Mesendoderm (in vitro differentiated cells): ENCODE data around the gene SND1.

ENCODE experiments used
- DNase-seq: peaks from one replicate; pipeline ENCODE4 v3.0.0; 2013
- H2AK5ac ChIP-seq: 2 replicates; pipeline ENCODE4 v1.6.1; 2013; ENCODE audit warnings: low read length, inconsistent platforms
- H2BK120ac ChIP-seq: 2 replicates; pipeline ENCODE4 v1.6.1; 2013; ENCODE audit warnings: low read depth, mild to moderate bottlenecking, low read length, moderate library complexity, mixed read lengths
- H2BK15ac ChIP-seq: replicated peaks from 2 replicates; pipeline ENCODE4 v1.6.1; 2013; ENCODE audit warnings: low read depth, mild to moderate bottlenecking, moderate library complexity
- H2BK5ac ChIP-seq: 2 replicates; pipeline ENCODE4 v1.6.1; 2013; ENCODE audit warnings: low read length, inconsistent platforms
- H3K18ac ChIP-seq: 2 replicates; pipeline ENCODE4 v1.6.1; 2013; ENCODE audit warnings: mild to moderate bottlenecking, low read length, mixed read lengths
- H3K23ac ChIP-seq: one replicate; pipeline ENCODE4 v1.6.1; 2013; ENCODE audit warnings: low read length
- H3K27ac ChIP-seq: 2 replicates; pipeline ENCODE4 v1.5.1; 2013; ENCODE audit warnings: low read depth, mild to moderate bottlenecking, inconsistent platforms, low read length, moderate library complexity
- H3K27me3 ChIP-seq: 2 replicates; pipeline ENCODE4 v1.6.1; 2013; ENCODE audit warnings: low read length, control low read depth, mild to moderate bottlenecking, inconsistent platforms; ENCODE audit not compliant: insufficient read depth, poor library complexity
- H3K36me3 ChIP-seq: 2 replicates; pipeline ENCODE4 v1.6.1; 2013; ENCODE audit warnings: low read length, inconsistent platforms; ENCODE audit not compliant: control insufficient read depth, insufficient read depth
- H3K4ac ChIP-seq: one replicate; pipeline ENCODE4 v1.6.1; 2013; ENCODE audit warnings: low read depth, mild to moderate bottlenecking, low read length, moderate library complexity
- H3K4me1 ChIP-seq: 2 replicates; pipeline ENCODE4 v1.6.1; 2013; ENCODE audit warnings: low read depth, low read length, inconsistent platforms; ENCODE audit not compliant: control insufficient read depth
- H3K4me2 ChIP-seq: 2 replicates; pipeline ENCODE4 v1.6.1; 2013; ENCODE audit warnings: low read length
- H3K4me3 ChIP-seq: 2 replicates; pipeline ENCODE4 v1.5.1; 2013; ENCODE audit warnings: mild to moderate bottlenecking, low read length
- H3K56ac ChIP-seq: one replicate; pipeline ENCODE4 v1.6.1; 2013; ENCODE audit warnings: low read length
- H3K79me1 ChIP-seq: 2 replicates; pipeline ENCODE4 v1.6.1; 2013; ENCODE audit warnings: low read length, inconsistent platforms
- H3K79me2 ChIP-seq: 2 replicates; pipeline ENCODE4 v1.6.1; 2013; ENCODE audit warnings: mild to moderate bottlenecking, low read length; ENCODE audit not compliant: control insufficient read depth, insufficient read depth
- H3K9ac ChIP-seq: 2 replicates; pipeline ENCODE4 v1.6.1; 2013; ENCODE audit warnings: low read length, inconsistent platforms
- H4K5ac ChIP-seq: one replicate; pipeline ENCODE4 v1.6.1; 2013; ENCODE audit warnings: low read length
- H4K8ac ChIP-seq: one replicate; pipeline ENCODE4 v1.6.1; 2013; ENCODE audit warnings: low read depth, mild to moderate bottlenecking, control low read depth, low read length, moderate library complexity
- WGBS: extraction: QIAGEN DNeasy Blood & Tissue Kit; methylation state at CpG from one replicate; pipeline ENCODE4 v1.1.7; 2013; ENCODE audit warnings: low lambda C conversion rate, missing lambda C conversion rate; ENCODE audit not compliant: insufficient coverage; ENCODE audit errors: extremely low coverage; 5-methylcytosine and 5-hydroxymethylcytosine counted together

The SND1 gene

DNA sequence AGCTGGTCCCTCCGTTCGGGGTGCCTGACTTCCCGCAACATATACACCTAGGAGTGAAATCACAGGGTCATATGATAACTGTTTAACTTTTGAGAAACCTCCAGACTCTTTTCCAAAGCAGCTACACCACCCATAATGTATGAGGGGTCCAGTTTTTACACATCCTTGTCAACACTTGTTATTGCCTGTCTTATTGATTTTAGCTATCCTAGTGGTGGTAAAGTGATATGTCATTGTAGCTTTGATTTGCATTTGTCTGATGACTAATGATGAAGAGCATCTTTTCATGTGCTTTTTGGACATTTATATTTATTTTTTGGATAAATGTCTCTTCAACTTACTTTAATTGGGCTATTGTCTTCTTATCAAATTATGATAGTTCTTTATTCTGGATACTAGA, 29.0 kb downstream of the SND1 start:
- no peak overlapping the region for H2AK5ac ChIP-seq
- no peaks in the 10 kb centered on the region for H3K36me3 ChIP-seq
- no peak overlapping the region for H2BK120ac ChIP-seq
- DNase-seq: no peak
- H3K4me3 ChIP-seq: no peak overlapping the region
- H3K9ac ChIP-seq: no peak overlapping the region
- no peak overlapping the region for H4K8ac ChIP-seq
- no peak overlapping the region for H3K4ac ChIP-seq
- H3K4me1 ChIP-seq: peaks cover 11% of the 10 kb centered on the region
- H3K27me3 ChIP-seq: no peaks in the 10 kb centered on the region
- no peak overlapping the region for H2BK5ac ChIP-seq
- H3K23ac ChIP-seq: no peak overlapping the region
- H3K18ac ChIP-seq: no peak overlapping the region
- no peak overlapping the region for H2BK15ac ChIP-seq
- no CpG with 5 or more reads among the region's 3 CpGs for WGBS
- H3K79me1 ChIP-seq: peaks cover 17% of the 10 kb centered on the region
- H3K27ac ChIP-seq: no peak overlapping the region
- H3K79me2 ChIP-seq: peaks cover 67% of the 10 kb centered on the region
- no peak overlapping the region for H4K5ac ChIP-seq
- H3K4me2 ChIP-seq: no peak overlapping the region
- no peak overlapping the region for H3K56ac ChIP-seq

DNA sequence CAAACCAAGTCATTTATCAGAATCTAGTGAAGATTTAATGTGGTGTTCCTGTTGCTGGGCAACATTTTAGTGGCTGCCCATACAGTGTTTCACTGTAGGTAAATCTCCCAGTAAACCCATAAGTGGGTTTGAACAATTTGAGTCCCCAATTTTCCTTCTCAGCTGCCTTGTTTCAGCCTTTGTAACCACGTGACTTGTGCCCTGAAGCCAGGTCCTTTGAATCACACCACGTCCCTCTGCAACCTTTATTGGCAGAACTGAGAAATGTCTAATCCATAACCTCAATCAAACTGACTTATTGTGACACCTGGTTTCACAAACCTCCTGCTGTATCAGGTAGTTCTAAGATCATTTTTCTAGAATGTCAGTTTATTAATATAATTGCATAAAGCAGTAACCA, 30.1 kb downstream of the SND1 start:
- H3K4me3 ChIP-seq: no peak overlapping the region
- H3K36me3 ChIP-seq: no peaks in the 10 kb centered on the region
- H3K27me3 ChIP-seq: no peaks in the 10 kb centered on the region
- no peak overlapping the region for H3K23ac ChIP-seq
- no peak for DNase-seq
- H3K9ac ChIP-seq: no peak overlapping the region
- peaks cover 11% of the 10 kb centered on the region for H3K4me1 ChIP-seq
- no peak overlapping the region for H3K56ac ChIP-seq
- H3K4me2 ChIP-seq: no peak overlapping the region
- no peak overlapping the region for H3K18ac ChIP-seq
- no peak overlapping the region for H3K4ac ChIP-seq
- peaks cover 61% of the 10 kb centered on the region for H3K79me2 ChIP-seq
- H4K8ac ChIP-seq: no peak overlapping the region
- WGBS: no CpG with 5 or more reads among the region's 2 CpGs
- H3K79me1 ChIP-seq: peaks cover 18% of the 10 kb centered on the region
- no peak overlapping the region for H4K5ac ChIP-seq
- no peak overlapping the region for H2BK5ac ChIP-seq
- no peak overlapping the region for H2AK5ac ChIP-seq
- H2BK15ac ChIP-seq: no peak overlapping the region
- H3K27ac ChIP-seq: no peak overlapping the region
- H2BK120ac ChIP-seq: no peak overlapping the region

DNA sequence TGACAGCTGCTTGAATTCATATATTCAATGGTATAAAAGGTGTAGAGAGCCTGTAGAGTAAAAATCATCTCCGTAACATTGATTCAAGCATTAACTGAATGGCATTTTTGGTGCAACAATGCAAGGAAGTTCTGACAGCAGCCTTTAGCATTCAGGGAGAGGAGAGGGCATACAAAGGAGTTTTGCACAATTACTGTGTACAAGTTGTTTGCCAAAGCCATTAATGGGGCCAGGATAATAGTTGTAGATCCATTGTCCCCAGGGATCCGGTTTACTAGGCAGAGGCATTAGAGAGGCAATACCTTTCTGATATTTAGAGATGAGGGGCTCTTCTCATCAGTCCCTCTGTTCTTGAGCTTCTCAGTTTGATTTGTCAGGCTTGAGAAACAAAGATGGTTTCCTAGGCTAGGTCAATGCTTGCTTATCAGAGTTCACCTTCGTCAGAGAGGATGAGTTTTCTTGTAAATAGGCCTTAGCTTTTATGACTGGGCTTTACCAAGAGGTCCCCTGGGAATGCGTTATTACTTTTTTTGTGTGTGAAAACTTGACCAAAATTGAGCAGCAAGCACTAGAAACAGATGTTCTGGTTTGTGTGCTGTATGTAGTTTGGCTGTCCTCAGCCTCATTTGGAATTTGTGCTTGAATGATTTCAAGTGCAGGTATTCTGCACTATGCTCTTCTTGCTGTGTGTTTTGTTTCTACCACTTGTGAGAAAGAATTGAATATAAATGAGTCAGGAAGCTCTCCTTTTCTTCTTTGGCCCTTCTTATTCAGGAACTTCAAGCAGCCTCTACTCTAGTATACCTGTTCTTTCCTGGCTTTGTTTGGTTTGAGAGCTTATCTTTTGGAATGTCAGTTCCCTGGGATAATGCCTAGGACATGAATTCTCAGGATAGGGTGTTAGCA, 32.0 kb downstream of the SND1 start:
- Histone ChIP-seq H2BK120ac (no peak overlapping the region), H3K23ac (no peak overlapping the region), H4K8ac (no peak overlapping the region), H2BK5ac (no peak overlapping the region), H3K4ac (no peak overlapping the region), H2BK15ac (no peak overlapping the region), H3K4me1 (peaks cover 11% of the 10 kb centered on the region), H3K18ac (no peak overlapping the region), H3K79me2 (peaks cover 49% of the 10 kb centered on the region), H4K5ac (no peak overlapping the region), H3K56ac (no peak overlapping the region), H3K27ac (no peak overlapping the region), H3K4me3 (no peak overlapping the region), H3K79me1 (peaks cover 14% of the 10 kb centered on the region), H3K4me2 (no peak overlapping the region), H3K27me3 (no peaks in the 10 kb centered on the region), H2AK5ac (no peak overlapping the region), H3K36me3 (peaks cover 2% of the 10 kb centered on the region), H3K9ac (no peak overlapping the region)
- WGBS: no CpG with 5 or more reads among the region's 4 CpGs
- DNase-seq: peak; percentile 81

DNA sequence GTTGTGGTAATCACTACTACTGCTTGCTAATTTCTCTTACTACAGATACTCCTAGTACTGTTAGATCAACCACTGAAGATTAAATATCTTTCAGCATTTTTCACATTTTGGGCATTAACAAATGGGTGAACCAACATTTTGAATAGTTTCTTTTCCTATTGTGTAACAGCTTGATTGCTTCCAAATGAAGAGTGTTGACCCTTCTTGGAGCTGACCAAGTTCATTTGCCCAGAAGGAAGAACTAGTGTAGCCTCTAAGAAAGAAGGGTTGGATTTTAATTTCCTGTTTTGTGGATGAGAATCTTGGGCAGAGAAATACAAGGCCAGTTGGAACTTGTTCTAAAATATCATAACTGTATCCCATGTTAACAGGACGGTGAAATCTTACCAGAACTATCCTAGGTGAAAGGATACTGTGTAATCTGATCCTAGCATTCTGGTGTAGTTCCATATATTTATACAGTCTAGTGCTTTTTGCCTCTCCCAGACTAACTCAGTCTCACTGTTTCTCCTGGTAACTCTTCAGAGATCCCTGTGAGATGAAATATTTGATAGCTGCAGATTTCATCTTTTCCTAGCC, 37.3 kb downstream of the SND1 start:
- Histone ChIP-seq H3K18ac (no peak overlapping the region), H3K27me3 (no peaks in the 10 kb centered on the region), H4K5ac (no peak overlapping the region), H2AK5ac (no peak overlapping the region), H3K56ac (no peak overlapping the region), H3K4ac (no peak overlapping the region), H3K79me1 (peaks cover 29% of the 10 kb centered on the region), H3K4me2 (no peak overlapping the region), H3K4me1 (peaks cover 2% of the 10 kb centered on the region), H3K79me2 (peaks cover 38% of the 10 kb centered on the region), H3K23ac (no peak overlapping the region), H2BK5ac (no peak overlapping the region), H2BK120ac (no peak overlapping the region), H3K36me3 (peaks cover 6% of the 10 kb centered on the region), H2BK15ac (no peak overlapping the region), H4K8ac (no peak overlapping the region), H3K27ac (no peak overlapping the region), H3K9ac (no peak overlapping the region), H3K4me3 (no peak overlapping the region)
- DNase-seq: no peak
- no CpG with 5 or more reads among the region's 1 CpG for WGBS

GRCh38 chr7:127690337-127690736, 38.3 kb downstream of the SND1 start:
- H2BK15ac ChIP-seq: no peak overlapping the region
- no peak overlapping the region for H3K27ac ChIP-seq
- H2AK5ac ChIP-seq: no peak overlapping the region
- no peak overlapping the region for H4K5ac ChIP-seq
- H3K4ac ChIP-seq: no peak overlapping the region
- no peaks in the 10 kb centered on the region for H3K27me3 ChIP-seq
- H3K18ac ChIP-seq: no peak overlapping the region
- no peak overlapping the region for H3K4me3 ChIP-seq
- H2BK120ac ChIP-seq: no peak overlapping the region
- no peak overlapping the region for H3K56ac ChIP-seq
- no peak for DNase-seq
- WGBS: no CpG with 5 or more reads among the region's 3 CpGs
- no peak overlapping the region for H4K8ac ChIP-seq
- no peak overlapping the region for H2BK5ac ChIP-seq
- no peak overlapping the region for H3K23ac ChIP-seq
- H3K36me3 ChIP-seq: peaks cover 9% of the 10 kb centered on the region
- H3K9ac ChIP-seq: no peak overlapping the region
- H3K4me1 ChIP-seq: no peaks in the 10 kb centered on the region
- H3K4me2 ChIP-seq: no peak overlapping the region
- peaks cover 33% of the 10 kb centered on the region for H3K79me1 ChIP-seq
- H3K79me2 ChIP-seq: peaks cover 36% of the 10 kb centered on the region
